GM19099 (cell line): Measurements from ENCODE around the gene EVPLL.

Source experiments
- POLR2A ChIP-seq: IDR thresholded peaks from 3 replicates; pipeline ENCODE4 v1.6.1; 2011; ENCODE audit warnings: low read depth; ENCODE audit not compliant: insufficient read length; ENCODE audit errors: extremely low read depth

EVPLL gene

GRCh38 chr17:18377437-18378204 is at the start of gene EVPLL:
TSS of gene EVPLL (plus strand) at chr17:18377778. CDS start at chr17:18380938, 3,160 bp downstream.
- TF ChIP-seq POLR2A = no peak

GRCh38 chr17:18328643-18329204 is 48.9 kb upstream of the EVPLL start:
- no peak for TF ChIP-seq POLR2A

GRCh38 chr17:18331879-18332278 is 45.7 kb upstream of the EVPLL start:
- TF ChIP-seq POLR2A = no peak

GRCh38 chr17:18332909-18333489 is 44.6 kb upstream of the EVPLL start:
- TF ChIP-seq POLR2A = no peak

- no peak for TF ChIP-seq POLR2A
Observed at GRCh38 chr17:18339933-18340332, 37.6 kb upstream of the EVPLL start.

GRCh38 chr17:18344021-18344420 is 33.6 kb upstream of the EVPLL start:
- TF ChIP-seq POLR2A = no peak

- no peak for TF ChIP-seq POLR2A
Observed at GRCh38 chr17:18353541-18353940, 24.0 kb upstream of the EVPLL start.

GRCh38 chr17:18356624-18357023 is 21.0 kb upstream of the EVPLL start:
- no peak for TF ChIP-seq POLR2A

GRCh38 chr17:18360518-18360917 is 17.1 kb upstream of the EVPLL start:
- TF ChIP-seq POLR2A = no peak

- TF ChIP-seq POLR2A = no peak
Observed at GRCh38 chr17:18361837-18362697, 15.5 kb upstream of the EVPLL start.

- TF ChIP-seq POLR2A = no peak
Observed at GRCh38 chr17:18362698-18363100, 14.9 kb upstream of the EVPLL start.

- TF ChIP-seq POLR2A = peak; percentile 82
Observed at GRCh38 chr17:18363101-18364049, 14.2 kb upstream of the EVPLL start, which contains the start of gene SHMT1. TSS of gene SHMT1 (minus strand) at chr17:18363550. CDS start at chr17:18355981, 7,569 bp downstream.

- TF ChIP-seq POLR2A = no peak
Observed at GRCh38 chr17:18364166-18364565, 13.4 kb upstream of the EVPLL start.

GRCh38 chr17:18368946-18369345 is 8.6 kb upstream of the EVPLL start:
- no peak for TF ChIP-seq POLR2A

- TF ChIP-seq POLR2A = no peak
Observed at GRCh38 chr17:18370761-18371160, 6.8 kb upstream of the EVPLL start.

GRCh38 chr17:18371455-18371854 is 6.1 kb upstream of the EVPLL start:
- TF ChIP-seq POLR2A = no peak
